ENCODE data around the gene HORMAD2.

Gene HORMAD2, protein sequence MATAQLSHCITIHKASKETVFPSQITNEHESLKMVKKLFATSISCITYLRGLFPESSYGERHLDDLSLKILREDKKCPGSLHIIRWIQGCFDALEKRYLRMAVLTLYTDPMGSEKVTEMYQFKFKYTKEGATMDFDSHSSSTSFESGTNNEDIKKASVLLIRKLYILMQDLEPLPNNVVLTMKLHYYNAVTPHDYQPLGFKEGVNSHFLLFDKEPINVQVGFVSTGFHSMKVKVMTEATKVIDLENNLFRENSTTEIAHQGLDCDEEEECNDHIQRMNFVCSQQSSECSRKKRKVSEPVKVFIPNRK

DNA sequence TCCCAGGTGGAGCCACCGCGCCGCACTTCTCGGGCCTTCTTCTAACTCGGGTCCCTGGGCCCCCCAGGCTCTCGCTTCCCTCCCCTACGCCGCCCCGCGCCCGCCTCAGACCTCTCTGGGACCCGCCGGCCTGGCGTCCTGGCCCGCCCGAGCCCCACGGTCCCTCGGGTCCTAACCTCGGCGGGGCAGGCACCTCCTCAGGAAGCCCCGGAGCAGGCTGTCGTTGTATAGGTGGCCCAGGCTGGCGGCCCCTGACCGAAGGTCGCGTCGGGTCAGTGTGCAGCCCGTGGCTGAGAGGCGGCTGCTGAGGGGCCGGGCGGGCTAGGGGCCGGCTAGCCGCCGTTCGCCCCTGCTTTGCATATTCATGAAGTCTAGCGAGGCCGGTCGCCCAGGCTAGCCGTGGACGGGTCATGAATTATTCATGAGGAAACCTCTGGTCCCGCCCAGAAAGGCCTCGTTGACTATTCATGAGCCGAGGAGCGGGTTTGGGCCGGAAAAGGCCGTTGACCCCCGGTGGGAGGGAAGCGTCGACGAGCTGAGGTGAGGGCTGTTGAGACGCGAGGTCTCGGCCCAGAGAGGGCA, at the start of gene HORMAD2:
Gene HORMAD2 (plus strand): TSS at position 513 of the 582 bp plus-strand sequence. CDS start 13,489 bp downstream, outside the sequence.
- no peak for DNase-seq (ENCODE audit: low read depth in 1 of 2, low spot score in 1 of 2)

DNA sequence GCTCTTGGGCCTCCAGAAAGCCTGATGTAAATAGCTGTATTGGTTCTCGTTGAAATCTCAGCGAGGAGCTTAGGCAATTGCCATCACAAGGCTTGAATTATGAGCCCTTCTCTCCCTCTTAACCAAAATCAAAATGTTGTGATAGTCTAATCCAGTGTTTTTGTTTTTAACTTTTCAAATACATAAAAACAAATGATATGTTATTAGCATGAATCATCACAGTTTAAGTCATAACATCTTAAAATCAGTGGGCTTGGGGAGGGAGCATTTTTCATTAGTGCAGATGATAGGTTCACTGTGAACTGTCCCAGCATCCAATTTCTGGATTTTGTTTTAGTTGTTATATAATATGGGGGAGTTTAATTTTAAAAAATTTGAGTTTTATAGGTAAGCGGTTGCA, 48.9 kb upstream of the HORMAD2 start:
- DNase-seq (ENCODE audit: low read depth in 1 of 2, low spot score in 1 of 2): no peak

DNA sequence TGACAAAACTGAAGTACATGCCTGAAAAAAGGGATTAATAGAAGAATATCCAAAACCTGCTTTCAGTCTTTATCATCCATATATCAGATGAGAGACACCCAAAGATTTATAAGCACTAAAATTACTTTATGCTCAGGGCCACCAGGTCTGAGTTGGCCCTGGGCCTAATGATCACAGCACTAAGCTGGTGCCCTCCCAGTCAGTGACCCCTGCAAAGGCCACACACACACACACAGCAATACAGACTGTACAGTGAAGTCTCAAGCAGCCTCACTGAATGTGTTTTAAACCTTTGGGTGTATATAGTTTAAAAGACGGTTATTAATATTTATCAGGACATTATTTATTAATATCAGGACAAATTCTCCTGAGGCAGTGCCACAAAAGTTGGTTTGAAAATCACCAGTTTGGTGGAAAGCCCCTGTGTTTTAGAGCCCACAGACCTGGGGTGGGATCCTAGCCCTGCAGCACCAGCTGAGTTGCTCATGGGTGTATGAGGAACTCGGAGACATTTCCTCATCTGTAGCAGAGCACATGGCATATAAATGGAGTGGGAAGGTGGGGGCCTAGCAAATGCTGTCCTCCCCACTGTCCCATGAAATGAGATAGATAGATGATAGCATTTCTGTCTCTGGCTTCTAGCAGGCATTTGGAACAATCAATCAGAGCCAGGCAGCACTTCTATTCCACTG, 48.4 kb upstream of the HORMAD2 start:
- DNase-seq (ENCODE audit: low read depth in 1 of 2, low spot score in 1 of 2): no peak

DNA sequence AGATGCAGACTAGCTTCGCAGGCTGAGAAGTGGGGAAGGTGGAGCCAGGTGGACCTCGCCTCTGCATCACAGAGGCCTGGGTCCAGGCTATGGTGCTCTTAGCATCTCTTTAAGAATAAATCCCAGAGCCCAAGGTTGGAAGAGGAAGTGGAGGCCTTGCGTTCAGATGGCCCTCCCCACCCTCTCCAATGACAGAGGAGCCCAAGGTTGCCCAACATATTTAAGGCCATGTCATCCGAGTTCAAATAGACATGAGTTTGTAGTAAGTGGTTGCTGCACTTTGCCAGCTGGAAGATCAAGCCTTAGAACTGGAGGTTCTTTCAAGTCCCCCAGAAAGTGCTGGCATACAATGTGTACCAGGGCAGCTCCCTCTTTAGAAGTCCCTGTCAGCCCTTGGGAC, 47.1 kb upstream of the HORMAD2 start:
- no peak for DNase-seq (ENCODE audit: low read depth in 1 of 2, low spot score in 1 of 2)

DNA sequence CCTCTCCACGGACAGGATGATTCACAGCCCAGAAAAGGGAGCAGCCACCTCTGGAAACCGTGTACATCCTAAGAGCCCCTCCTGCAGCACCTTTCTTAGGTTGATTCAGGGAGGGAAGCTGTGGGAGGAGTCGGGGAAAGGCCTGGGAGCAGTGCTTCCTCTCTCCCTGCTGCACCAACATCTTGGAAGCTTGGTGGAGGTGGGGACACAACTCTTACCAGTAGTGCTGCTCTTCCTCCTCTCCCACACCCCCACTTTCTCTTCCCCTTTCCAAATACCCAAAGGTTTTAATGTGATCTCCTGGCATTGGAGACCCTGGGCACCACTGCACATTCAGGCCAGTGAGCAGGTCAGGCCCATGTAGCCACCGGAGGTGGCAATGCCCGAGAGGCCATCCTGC, 46.4 kb upstream of the HORMAD2 start:
- DNase-seq (ENCODE audit: low read depth in 1 of 2, low spot score in 1 of 2): no peak

DNA sequence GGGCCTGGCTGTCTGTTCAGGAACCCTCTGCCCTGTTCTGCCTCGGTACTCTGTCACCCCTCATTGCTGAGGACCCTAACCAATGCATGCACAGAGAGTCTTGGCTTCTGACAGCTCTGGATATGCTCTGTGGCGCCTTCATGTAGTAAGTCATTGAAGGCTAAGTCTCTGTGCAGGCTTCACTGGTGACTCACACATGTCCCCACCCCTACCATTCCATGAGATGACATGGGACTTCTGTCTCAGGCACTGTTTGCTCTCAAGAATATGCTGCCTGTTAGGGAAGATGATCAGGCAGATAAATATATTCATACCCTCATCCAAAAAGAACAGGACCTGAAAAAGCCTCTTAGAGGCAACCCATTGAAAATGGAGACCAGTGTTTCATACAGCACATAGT, 43.6 kb upstream of the HORMAD2 start:
- DNase-seq (ENCODE audit: low read depth in 1 of 2, low spot score in 1 of 2): no peak

DNA sequence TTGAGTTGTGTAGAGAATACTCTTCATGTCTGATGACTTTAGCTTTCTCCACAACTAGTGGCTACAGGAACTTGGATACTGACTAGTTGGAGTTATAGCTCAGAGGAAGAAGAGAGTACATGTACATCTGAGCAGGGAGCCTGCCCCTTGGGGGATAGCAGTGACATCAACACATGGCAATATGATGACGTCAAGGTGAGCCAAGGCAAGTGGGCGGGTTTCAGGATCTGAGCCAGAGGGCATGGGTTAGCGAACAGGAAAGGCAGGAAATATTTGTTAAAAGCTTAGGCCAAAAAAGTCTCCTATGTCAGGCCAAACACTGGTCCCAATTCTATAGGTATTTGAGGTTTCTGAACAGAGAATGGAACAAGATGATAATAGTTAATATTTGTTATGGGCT, 42.0 kb upstream of the HORMAD2 start:
- DNase-seq (ENCODE audit: low read depth in 1 of 2, low spot score in 1 of 2): no peak

DNA sequence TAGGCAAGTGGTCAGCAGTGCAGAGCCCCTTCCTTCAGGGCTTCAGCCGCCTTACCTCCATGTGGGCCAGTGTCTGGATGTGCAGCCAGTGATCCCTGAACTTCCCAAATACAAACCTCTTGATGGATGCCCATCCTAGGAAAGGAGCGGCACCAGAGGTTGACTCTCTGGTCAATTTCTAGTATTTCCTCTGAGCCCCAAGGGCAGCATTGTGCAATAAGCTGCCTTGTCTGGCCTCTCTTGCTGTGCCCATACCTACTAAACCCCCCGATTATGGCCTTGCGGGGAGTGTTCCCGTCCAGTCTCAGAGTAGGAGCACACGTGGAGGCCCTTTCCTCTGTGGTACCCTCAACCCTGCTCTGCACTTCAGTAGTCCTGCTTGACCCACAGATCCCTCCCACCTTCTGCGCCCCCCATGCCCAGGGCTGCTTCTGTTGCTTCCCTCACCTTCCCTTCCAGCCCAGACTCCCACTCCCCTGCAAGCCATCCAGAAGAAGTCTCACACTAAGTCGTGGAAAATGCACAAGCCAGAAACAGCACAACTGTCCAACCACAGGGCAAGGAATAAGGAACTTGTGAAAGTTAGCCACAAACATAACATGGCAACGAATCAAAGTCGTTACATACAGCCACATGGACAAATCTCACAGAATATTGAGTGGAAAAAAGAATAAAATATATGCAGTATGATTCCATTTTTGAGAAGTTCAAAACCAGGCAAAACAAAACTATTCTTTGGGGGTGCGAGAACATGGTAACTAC, 39.6 kb upstream of the HORMAD2 start:
- no peak for DNase-seq (ENCODE audit: low read depth in 1 of 2, low spot score in 1 of 2)

DNA sequence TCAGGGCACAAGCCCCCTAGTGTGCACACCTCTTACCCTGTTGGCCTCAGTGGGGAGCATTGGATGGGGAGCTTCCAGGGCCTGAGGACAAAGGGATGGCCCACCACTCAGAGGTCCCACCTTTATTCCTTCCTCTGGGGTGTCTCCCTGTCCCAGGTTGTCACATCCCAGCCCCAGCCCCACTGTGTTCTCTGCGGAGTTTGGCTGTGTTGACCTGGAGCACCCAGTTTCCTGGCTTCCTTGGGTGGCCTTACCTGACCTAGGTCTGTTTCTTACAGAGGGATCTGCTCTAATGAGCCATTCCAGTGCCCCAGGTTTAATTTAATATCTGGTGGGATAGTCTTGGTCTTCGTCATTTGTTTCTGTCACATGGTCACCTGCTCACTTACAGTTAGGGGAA, 38.8 kb upstream of the HORMAD2 start:
- DNase-seq (ENCODE audit: low read depth in 1 of 2, low spot score in 1 of 2): no peak

DNA sequence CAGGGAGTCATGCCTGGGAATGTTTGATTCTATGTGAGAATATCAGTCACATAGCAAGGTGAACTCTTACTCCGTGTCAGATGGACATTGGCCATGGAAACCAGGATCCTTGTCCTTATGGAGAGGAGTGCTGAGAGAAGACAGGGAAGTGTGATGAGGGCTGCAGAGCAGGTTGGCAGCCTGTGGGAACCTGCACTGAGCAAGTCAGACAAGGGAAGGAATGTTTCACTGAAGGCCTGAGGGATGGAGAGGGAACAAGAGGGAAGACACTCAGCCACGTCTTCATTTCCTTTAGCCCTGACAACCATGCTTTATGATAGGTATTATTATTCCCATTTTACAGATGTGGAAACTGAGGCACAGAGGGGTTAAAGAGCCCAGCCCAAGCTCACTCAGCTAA, 38.4 kb upstream of the HORMAD2 start:
- no peak for DNase-seq (ENCODE audit: low read depth in 1 of 2, low spot score in 1 of 2)

DNA sequence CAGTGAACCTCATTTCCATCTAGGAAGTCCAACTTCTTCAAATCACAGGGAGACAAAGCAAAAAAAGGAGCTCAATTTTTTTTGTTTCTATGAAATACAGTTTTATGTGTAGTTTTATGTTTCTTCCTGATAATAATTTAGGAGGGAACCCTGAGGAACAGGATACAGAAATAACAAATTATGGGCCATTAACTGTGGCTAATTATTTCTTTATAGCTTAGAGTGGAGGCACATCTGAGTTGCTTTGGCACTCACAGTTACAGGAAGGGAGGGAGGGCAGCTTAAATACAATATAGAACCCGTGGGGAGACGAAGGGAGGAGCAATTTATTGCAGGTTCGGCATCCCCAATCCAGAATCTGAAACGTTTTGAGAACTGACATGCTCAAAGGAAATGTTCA, 37.1 kb upstream of the HORMAD2 start:
- no peak for DNase-seq (ENCODE audit: low read depth in 1 of 2, low spot score in 1 of 2)

DNA sequence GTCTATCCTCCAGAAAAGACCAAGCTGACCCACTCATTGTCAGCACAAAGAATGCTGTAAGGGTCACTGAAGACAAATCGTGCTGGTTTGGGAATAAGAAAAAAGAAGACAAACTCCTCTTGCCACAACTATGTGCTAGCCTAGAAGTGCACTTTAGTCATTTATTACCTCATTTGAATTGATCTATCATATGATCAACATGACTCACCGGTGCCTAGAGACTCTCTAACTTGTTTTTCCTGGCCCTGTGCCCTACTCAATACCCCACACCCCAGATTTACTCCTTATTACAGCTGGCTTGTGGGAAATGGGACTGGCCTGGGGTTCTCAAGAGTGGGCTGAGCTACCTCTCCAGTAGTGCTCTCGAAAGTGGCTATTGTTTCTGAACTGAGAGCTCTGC, 35.9 kb upstream of the HORMAD2 start:
- no peak for DNase-seq (ENCODE audit: low read depth in 1 of 2, low spot score in 1 of 2)

DNA sequence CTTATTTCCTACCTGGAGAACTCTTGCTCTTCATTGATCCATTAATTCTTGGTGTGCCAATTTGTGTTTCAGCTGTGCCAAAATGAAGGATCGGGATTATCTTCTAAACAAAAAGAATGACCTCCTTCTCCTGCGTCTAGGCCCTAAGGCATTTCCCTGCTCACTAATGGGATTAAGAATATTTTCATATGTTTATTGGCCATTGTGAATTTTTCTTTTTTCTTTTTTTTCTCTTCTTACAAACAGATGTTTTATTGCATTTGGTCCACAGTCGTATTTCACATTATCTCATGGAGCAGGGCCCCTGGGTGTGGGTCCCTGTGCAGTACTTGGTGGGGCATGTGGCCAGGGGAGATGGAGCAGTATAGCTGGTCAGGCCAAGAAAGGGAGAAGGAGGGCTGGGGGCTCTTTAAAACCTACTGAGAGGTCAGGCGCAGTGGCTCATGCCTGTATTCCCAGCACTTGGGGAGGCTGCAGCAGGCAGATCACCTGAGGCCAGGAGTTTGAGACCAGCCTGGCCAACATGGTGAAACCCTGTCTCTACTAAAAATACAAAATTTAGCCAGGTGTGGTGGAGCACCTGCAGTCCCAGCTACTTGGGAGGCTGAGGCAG, 35.3 kb upstream of the HORMAD2 start:
- DNase-seq (ENCODE audit: low read depth in 1 of 2, low spot score in 1 of 2): no peak

DNA sequence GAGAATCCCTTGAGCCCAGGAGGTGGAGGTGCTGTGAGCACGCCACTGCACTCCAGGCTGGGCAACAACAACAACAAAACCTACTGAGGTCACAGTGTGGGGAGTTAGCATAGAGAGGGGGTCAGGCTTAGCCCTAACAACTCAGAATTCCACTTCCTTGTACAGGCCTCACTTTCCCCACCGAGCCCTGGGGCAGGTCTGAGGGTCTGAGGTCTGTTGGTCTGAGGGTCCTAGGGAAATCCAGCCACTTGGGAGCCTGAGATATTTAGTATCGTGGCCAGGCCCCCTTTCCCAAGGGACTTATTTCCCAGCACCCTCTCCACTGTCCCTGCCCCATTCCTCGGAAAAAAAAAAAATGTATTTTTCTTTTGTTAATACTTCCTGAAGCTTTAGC, 34.8 kb upstream of the HORMAD2 start:
- no peak for DNase-seq (ENCODE audit: low read depth in 1 of 2, low spot score in 1 of 2)

DNA sequence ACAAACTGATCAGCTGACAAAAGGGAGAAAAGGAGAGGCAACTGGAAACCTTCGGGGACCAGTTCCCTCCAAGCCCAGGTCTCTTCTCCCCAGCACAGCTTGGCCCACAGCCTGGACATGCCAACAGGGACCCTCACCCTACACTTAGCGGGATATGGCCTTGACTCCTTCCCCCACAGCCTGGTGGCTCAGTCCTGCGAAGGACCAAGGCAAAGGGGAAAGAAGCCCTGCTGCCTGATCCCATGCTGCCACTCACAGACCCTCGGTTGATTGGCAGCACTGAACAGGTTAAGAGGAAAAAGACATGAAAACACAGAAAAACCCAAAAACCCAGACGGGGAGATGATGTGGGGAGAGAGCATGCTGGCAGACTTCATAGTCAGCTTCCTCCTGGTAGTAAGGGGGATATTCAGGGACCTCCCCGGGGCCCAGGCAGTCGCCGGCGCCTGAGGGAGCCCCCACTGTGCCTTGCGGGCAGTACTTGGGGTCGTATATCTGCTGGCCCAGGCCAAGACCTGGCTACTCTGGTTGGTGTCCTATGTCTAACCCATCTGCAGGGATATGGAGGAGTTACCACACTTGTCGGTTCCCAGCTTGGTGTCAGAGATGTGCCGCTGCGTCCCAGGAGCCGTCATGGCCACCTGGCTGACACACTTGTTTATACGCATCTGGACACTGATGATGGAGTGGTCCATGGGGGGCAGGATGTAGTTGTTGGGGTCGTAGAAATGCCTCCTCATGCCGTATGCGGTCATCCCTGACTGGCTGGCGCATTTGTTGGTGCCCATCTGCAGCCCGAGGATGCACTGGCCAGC, 34.2 kb upstream of the HORMAD2 start:
- DNase-seq (ENCODE audit: low read depth in 1 of 2, low spot score in 1 of 2): no peak

DNA sequence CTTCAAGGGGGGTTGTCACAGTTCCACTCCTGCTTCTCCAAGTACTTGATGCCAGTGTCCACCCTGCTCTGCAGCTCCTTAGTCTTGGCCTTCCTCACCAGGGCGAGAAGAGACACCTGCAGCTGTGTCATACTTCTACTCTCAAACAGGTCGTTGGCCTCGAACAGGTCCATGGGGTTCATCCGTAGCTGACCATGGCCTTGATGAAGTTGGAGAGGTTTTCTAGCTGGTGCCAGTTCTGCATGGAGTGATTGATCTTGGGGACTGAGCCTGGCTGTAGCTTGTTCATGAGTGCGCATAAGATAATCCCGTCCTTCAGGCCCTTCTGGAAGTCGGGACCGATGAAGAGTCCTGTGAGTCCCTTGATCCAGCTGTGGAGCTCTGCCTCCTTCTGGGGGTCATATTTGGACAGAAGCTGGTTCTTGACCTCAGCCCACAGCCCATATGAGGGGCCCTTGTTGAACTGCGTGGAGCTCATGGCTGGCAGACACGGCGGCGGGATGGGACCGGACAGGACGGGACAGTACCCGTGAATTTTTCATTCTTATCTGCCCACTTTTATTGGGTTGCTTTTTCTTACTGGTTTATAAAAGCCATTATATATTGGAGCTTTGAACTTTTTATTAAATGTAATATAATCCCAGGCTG, 33.4 kb upstream of the HORMAD2 start:
- DNase-seq (ENCODE audit: low read depth in 1 of 2, low spot score in 1 of 2): no peak

DNA sequence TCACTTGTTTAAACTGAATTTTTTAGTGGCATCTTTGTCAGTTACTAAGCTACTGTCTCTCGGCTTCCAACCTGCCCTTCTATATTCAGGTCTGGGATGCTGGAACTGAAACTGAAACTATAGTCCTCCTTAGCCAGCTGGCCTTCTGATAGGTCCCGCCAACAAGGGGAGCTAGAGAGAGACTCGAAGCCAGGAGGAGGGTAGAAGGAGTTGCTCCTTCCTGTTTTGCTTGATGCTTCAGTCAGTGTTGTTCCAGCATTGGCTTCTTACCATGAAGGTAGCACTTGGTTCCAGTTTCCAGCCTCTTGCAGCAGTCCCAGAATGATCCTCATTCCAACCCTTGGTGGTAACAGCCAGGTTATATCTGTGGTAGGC, 32.9 kb upstream of the HORMAD2 start:
- DNase-seq (ENCODE audit: low read depth in 1 of 2, low spot score in 1 of 2): no peak

DNA sequence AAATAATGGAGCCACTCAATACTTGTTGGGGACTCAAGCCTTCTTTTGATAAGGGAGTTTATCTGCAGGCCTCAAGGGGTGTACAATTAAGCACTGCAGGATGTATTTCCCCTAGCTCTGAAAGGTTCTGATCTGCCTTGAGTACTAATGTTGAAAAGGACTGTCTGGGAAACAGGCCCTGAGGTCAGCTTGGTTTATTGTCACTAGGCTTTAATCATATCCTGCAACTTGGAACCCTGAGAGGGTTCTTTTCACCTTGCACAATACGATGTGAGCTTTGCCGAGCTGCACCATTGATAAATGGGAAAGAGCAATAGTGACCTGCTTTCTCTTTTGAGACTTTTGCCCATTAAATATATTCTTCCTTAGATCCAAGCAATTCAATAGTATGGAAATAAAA, 31.6 kb upstream of the HORMAD2 start:
- no peak for DNase-seq (ENCODE audit: low read depth in 1 of 2, low spot score in 1 of 2)

DNA sequence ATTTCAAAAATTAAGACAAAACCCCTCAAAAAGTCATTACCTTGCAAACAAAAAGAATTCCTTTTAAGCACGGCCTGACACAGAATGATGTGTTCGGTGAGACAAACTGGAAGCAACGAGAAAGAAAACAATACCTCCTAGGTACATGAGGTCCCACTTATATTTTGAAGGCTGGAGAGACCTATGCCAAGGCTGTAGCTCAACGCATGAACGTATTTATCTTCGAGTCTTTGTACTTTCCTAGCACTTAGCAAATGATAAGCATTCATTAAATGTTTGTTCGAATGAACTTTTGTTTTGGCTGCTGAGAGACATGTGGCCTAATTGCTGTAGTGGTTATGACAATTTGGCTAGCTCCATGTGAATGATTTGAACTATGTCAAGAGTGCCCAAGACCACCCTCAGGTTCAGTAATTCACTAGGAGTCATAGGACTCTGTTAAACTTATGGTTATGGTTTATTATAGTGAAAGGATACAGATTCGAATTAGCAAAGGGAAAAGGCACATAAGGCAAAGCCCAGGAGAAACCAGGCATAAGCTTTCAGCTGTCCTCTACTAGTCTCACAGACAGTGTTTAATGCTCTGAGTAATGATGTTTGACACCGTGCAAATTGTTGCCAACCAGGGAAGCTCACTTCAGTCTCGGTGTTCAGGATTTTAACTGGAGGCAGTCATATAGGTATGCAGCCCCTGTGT, 26.0 kb upstream of the HORMAD2 start:
- DNase-seq (ENCODE audit: low read depth in 1 of 2, low spot score in 1 of 2): no peak

DNA sequence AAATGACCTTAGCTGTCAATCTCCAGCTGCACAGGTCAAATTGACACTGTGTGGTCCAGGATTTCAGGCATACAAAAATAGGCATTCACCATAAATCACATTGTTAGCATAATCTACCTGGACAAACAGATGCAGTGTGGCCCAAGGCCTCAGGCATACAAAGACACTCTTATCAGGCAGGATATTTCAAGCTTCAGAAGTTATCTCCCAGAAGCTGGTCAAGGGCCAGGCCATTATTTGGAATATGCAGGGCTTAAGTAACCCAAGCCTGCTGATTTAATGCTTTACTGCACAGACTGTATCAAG, 25.5 kb upstream of the HORMAD2 start:
- no peak for DNase-seq (ENCODE audit: low read depth in 1 of 2, low spot score in 1 of 2)

Data from activated T-helper 1 cell treated with anti-CD3 and anti-CD28 coated beads, Interleukin-2, amount 50 U/mL, for 16 hours (primary cell).